Neural crest cell (in vitro differentiated cells): ENCODE measurements around the gene PCYT2. TPM values are rescaled to one million over a fixed set of nuclear protein-coding genes. Genes with fewer than 3 reads are reported as not detected.

Experiments used
- DNase-seq: peaks from one replicate; pipeline ENCODE4 v3.0.0; 2021; ENCODE audit warnings: low read depth, mixed read lengths, low spot score
- H3K27ac Mint-ChIP-seq: one replicate; pipeline ENCODE4 v1.8.0; 2021; ENCODE audit warnings: mild to moderate bottlenecking, mixed read lengths; ENCODE audit not compliant: unreplicated experiment
- H3K27me3 Mint-ChIP-seq: 2 replicates; pipeline ENCODE4 v1.8.0; 2021; ENCODE audit warnings: low read depth, mild to moderate bottlenecking, mixed read lengths
- H3K36me3 Mint-ChIP-seq: 2 replicates; pipeline ENCODE4 v1.8.0; 2021; ENCODE audit warnings: low read depth, mild to moderate bottlenecking, mixed read lengths
- H3K4me1 Mint-ChIP-seq: 2 replicates; pipeline ENCODE4 v1.8.0; 2021; ENCODE audit warnings: mixed read lengths
- H3K4me3 Mint-ChIP-seq: one replicate; pipeline ENCODE4 v1.8.0; 2021; ENCODE audit warnings: mild to moderate bottlenecking, mixed read lengths
- H3K9me3 Mint-ChIP-seq: 2 replicates; pipeline ENCODE4 v1.8.0; 2021; ENCODE audit warnings: mixed read lengths
- CTCF ChIP-seq: fragments of 200-600 bp; sonication (generic); conservative IDR thresholded peaks from 2 replicates; pipeline ENCODE4 v1.5.0; 2021; ENCODE audit warnings: antibody characterized with exemption, mild to moderate bottlenecking
- total RNA-seq: library from RNA; stranded (reverse); gene quantifications from 2 replicates; pipeline ENCODE4 v1.2.1, GENCODE V29; 2021

The PCYT2 gene
- total RNA-seq, 1 donor from 2014 or later, result 92.4 TPM

DNA sequence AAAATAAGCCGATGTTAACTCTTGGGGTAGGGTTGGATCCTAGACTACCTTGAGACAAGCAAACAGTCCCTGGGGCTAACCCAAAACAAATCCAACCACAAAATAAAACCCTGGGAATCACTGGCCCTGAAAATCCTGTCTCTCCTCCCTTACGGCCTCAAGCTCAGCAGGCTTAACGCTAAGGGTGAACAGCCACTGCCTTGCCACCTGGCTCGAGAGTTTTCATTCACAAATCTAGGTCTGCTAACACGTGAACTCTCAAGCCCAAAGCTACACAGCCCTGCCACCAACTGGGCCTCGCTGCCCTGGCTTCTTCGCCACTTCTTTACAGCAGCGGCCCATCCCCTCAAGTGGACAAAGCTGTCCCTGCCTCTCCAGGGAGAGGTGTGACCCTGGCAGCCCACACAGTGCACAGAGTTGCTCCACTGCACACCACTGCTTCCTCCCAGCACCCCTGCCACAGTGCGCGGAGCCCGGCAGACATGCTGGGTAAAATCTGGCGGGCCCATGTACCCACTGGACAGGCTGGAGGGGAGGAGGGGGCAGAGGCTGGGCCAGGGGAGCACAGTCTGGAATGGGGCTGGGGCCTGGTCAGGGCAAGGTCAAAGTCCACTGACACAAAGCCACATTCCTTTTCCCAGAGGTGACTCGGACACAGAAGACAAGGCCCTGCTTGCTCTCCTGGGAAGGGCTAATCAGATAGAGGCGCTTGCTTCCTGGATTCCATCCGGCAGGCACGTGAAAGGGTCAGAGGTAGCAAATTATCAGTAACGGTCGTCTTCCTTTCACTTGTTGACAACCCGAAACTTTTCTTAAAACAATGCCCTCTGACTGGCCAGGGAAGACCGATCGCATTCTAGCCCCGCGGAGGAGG is 996 bp downstream of the PCYT2 start:
- peaks cover 7% of the 10 kb centered on the region for H3K36me3 Mint-ChIP-seq
- peak overlapping the region; percentile 96 for H3K4me3 Mint-ChIP-seq
- peaks cover 9% of the 10 kb centered on the region for H3K4me1 Mint-ChIP-seq
- no peak for DNase-seq
- H3K27ac Mint-ChIP-seq, result peak overlapping the region; percentile 62
- H3K27me3 Mint-ChIP-seq, result no peaks in the 10 kb centered on the region
- TF ChIP-seq CTCF, result no peak
- no peaks in the 10 kb centered on the region for H3K9me3 Mint-ChIP-seq

- no peaks in the 10 kb centered on the region for H3K27me3 Mint-ChIP-seq
- DNase-seq, result no peak
- H3K4me1 Mint-ChIP-seq, result peaks cover 9% of the 10 kb centered on the region
- peak overlapping the region; percentile 96 for H3K4me3 Mint-ChIP-seq
- no peak for TF ChIP-seq CTCF
- peaks cover 7% of the 10 kb centered on the region for H3K36me3 Mint-ChIP-seq
- no peaks in the 10 kb centered on the region for H3K9me3 Mint-ChIP-seq
- H3K27ac Mint-ChIP-seq, result no peak overlapping the region
These were observed 2.0 kb downstream of the PCYT2 start for GRCh38 chr17:81909231-81909630.

GRCh38 chr17:81908793-81909192 is 2.4 kb downstream of the PCYT2 start:
- no peaks in the 10 kb centered on the region for H3K9me3 Mint-ChIP-seq
- DNase-seq, result no peak
- no peak for TF ChIP-seq CTCF
- peak overlapping the region; percentile 41 for H3K4me3 Mint-ChIP-seq
- H3K27ac Mint-ChIP-seq, result no peak overlapping the region
- peaks cover 7% of the 10 kb centered on the region for H3K36me3 Mint-ChIP-seq
- H3K27me3 Mint-ChIP-seq, result no peaks in the 10 kb centered on the region
- peaks cover 9% of the 10 kb centered on the region for H3K4me1 Mint-ChIP-seq

DNA sequence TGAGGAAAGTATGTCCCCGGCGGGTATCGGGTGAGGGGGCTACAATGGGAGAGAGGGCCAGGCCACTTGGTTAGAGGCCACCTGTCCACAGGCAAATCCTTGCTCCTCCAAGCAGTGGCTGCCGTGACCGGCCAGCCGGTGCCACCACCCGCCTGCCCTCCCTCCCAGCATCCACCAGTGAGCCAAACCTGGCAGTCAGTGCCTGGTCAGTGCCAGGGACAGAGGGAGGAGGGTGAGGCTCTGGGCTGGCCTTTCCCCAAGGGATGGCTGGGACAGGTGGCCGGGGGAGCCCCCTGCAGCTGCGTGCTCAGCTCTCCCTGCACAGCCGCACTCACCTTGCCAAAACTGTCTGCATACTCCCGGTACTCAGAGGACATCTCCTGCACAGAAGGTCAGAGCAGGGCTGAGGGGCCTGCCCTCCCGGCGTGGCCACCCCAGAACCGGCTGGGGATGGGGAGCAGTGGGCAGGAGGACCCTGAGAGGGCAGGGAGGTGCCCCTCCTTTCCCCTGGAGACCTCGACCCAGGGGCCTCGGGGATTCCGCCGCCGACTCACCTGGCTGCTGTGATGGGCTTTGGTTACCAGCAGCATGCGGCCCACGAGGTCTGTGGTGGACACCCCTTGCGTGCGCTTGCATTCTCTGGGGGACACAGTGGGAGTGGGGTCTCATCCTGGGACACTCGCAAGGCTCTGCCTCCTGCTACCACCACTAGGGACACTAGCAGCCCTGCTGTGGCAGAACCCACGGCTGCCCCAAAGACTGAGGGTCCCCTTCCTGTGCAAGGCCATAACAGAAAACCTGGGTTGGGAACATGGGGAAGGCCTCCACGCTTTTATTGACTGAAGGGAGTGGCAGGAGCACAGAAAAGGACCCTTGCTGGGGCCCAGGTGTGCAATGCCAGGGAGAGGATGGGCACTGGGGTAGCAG is 3.7 kb downstream of the PCYT2 start:
- no peak for DNase-seq
- no peaks in the 10 kb centered on the region for H3K36me3 Mint-ChIP-seq
- H3K9me3 Mint-ChIP-seq, result no peaks in the 10 kb centered on the region
- peak overlapping the region; percentile 41 for H3K4me3 Mint-ChIP-seq
- no peak for TF ChIP-seq CTCF
- no peak overlapping the region for H3K27ac Mint-ChIP-seq
- peaks cover 4% of the 10 kb centered on the region for H3K27me3 Mint-ChIP-seq
- peaks cover 9% of the 10 kb centered on the region for H3K4me1 Mint-ChIP-seq

- Mint-ChIP-seq H3K9me3 (no peaks in the 10 kb centered on the region), H3K4me3 (peak overlapping the region; percentile 44), H3K27me3 (peaks cover 4% of the 10 kb centered on the region), H3K36me3 (no peaks in the 10 kb centered on the region), H3K27ac (no peak overlapping the region), H3K4me1 (peaks cover 9% of the 10 kb centered on the region)
- no peak for DNase-seq
- no peak for TF ChIP-seq CTCF
These were observed 4.6 kb downstream of the PCYT2 start for GRCh38 chr17:81906476-81907218.
